ENCODE data around the gene ADAT2.
"Not testable (repeated sequence)": the region's sequence is repeated elsewhere in the genome, so short reads cannot be mapped to it uniquely, and the experiment has no call there.

The ADAT2 gene

DNA sequence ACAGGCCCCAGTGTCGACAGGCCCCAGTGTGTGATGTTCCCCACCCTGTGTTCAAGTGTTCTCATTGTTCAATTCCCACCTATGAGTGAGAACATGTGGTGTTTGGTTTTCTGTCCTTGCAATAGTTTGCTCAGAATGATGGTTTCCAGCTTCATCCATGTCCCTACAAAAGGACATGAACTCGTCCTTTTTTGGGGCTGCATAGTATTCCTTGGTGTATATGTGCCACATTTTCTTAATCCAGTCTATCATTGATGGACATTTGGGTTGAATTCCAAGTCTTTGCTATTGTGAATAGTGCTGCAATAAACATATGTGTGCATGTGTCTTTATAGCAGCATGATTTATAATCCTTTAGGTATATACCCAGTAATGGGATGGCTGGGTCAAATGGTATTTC, 18.3 kb upstream of the ADAT2 start:
- H3K27ac ChIP-seq (ENCODE audit: low read depth, low read length); H3K4me3 ChIP-seq (ENCODE audit: low read depth, low read length); H3K4me1 ChIP-seq (ENCODE audit: control insufficient read depth, insufficient read depth, low read length, unreplicated experiment); H3K79me2 ChIP-seq (ENCODE audit: control insufficient read depth, insufficient read depth, low read length, unreplicated experiment); H2AFZ ChIP-seq (ENCODE audit: low read length, unreplicated experiment); H3K36me3 ChIP-seq (ENCODE audit: insufficient read depth, low read length); H3K27me3 ChIP-seq (ENCODE audit: insufficient read depth, low read length): not testable (repeated sequence)

DNA sequence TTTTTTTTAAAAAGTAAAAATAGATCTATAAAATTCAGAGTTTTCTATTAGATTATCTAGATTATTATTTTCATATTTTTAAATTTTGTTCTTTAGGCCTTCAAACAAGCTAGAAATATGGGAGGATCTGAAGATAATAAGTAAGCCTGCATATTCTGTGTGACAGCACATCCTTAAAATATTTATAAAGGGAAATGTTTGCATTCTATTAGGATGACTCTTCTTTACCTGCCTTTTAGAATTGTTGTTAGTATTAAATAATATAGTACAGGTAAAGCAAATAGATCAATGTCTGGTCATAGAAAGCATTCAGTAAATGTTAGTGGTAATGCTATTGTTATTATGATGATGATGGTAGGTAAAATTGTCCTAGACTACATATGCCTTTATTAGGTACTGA, 17.5 kb upstream of the ADAT2 start:
- no peaks in the 10 kb centered on the region for H3K27me3 ChIP-seq (ENCODE audit: insufficient read depth, low read length)
- H3K4me3 ChIP-seq (ENCODE audit: low read depth, low read length): no peak overlapping the region
- H3K36me3 ChIP-seq (ENCODE audit: insufficient read depth, low read length): peaks cover 11% of the 10 kb centered on the region
- no peak overlapping the region for H2AFZ ChIP-seq (ENCODE audit: low read length, unreplicated experiment)
- no peaks in the 10 kb centered on the region for H3K4me1 ChIP-seq (ENCODE audit: control insufficient read depth, insufficient read depth, low read length, unreplicated experiment)
- H3K27ac ChIP-seq (ENCODE audit: low read depth, low read length): no peak overlapping the region
- no peaks in the 10 kb centered on the region for H3K79me2 ChIP-seq (ENCODE audit: control insufficient read depth, insufficient read depth, low read length, unreplicated experiment)

- Histone ChIP-seq H2AFZ (ENCODE audit: low read length, unreplicated experiment) (no peak overlapping the region), H3K4me1 (ENCODE audit: control insufficient read depth, insufficient read depth, low read length, unreplicated experiment) (no peaks in the 10 kb centered on the region), H3K27me3 (ENCODE audit: insufficient read depth, low read length) (no peaks in the 10 kb centered on the region), H3K36me3 (ENCODE audit: insufficient read depth, low read length) (peaks cover 3% of the 10 kb centered on the region; the same call in 1 of the 2 replicates), H3K79me2 (ENCODE audit: control insufficient read depth, insufficient read depth, low read length, unreplicated experiment) (no peaks in the 10 kb centered on the region), H3K27ac (ENCODE audit: low read depth, low read length) (no peak overlapping the region), H3K4me3 (ENCODE audit: low read depth, low read length) (no peak overlapping the region)
These were observed 15.1 kb upstream of the ADAT2 start for GRCh38 chr6:143465546-143465945.

DNA sequence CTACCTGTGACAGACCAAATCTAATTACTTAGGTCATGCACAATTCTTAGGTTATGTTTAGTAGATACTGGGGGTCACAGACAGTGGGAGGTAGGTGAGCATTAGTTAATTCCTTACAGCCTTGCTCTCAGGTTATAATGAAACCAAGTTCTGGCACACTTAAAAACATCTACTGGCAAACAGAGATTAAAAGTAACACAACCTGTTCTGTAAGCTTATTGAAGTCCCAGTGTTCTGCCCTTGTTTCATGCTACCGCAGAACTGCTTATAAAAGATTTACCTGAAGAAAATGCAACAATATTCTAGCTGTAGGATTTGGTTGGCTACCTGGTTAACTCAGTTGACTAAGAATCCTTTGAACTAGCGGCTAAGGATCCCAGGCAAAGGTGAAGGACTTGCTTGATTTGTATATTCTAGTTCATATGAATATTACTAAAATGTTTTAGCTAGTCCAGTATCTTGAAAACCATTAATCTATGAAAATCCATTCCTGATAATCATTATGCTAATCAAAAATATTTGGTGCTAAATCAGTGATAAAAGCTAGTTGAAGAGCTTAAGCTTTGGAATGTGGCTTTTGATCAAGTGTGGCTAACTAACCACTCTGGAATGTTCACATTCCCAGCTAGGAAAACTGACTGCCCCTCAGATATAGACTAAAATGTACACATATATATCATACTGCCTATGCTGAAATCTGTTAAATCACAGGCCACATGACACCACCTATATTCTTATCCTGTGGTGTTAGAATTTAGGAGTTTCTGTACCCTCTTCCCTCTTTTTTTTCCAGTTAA, 7.3 kb upstream of the ADAT2 start:
- H3K4me3 ChIP-seq (ENCODE audit: low read depth, low read length): no peak overlapping the region
- peaks cover 11% of the 10 kb centered on the region for H3K79me2 ChIP-seq (ENCODE audit: control insufficient read depth, insufficient read depth, low read length, unreplicated experiment)
- no peak overlapping the region for H3K27ac ChIP-seq (ENCODE audit: low read depth, low read length)

DNA sequence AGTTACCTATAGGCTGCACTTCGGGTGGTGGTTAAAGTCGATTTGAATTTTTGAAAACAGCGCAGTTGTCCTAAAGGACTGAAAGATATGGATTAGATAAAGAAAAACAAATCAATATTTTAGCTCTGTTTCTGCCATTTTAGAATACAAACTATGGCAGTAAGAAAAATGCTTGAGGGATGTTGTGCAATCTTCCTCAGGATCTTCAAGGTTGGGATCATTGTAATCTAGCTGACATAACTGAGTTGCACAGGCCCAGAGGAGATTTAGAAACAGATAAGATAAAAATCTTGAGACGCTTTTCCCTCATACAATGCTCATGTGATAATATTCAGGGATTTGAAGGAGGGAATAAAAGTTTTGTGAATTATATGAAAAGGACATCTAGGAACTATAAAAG, 1.0 kb upstream of the ADAT2 start:
- peaks cover 35% of the 10 kb centered on the region for H3K79me2 ChIP-seq (ENCODE audit: control insufficient read depth, insufficient read depth, low read length, unreplicated experiment)
- H3K27me3 ChIP-seq (ENCODE audit: insufficient read depth, low read length): no peaks in the 10 kb centered on the region
- H2AFZ ChIP-seq (ENCODE audit: low read length, unreplicated experiment): peak overlapping the region; percentile 87
- H3K4me3 ChIP-seq (ENCODE audit: low read depth, low read length): peak overlapping the region; percentile 91
- no peaks in the 10 kb centered on the region for H3K36me3 ChIP-seq (ENCODE audit: insufficient read depth, low read length)
- no peak overlapping the region for H3K27ac ChIP-seq (ENCODE audit: low read depth, low read length)
- peaks cover 14% of the 10 kb centered on the region for H3K4me1 ChIP-seq (ENCODE audit: control insufficient read depth, insufficient read depth, low read length, unreplicated experiment)

More for the DNA sequence above, 7.3 kb upstream of the ADAT2 start:
- Histone ChIP-seq H3K27me3 (ENCODE audit: insufficient read depth, low read length) (no peaks in the 10 kb centered on the region), H3K4me1 (ENCODE audit: control insufficient read depth, insufficient read depth, low read length, unreplicated experiment) (peaks cover 18% of the 10 kb centered on the region), H3K36me3 (ENCODE audit: insufficient read depth, low read length) (no peaks in the 10 kb centered on the region), H2AFZ (ENCODE audit: low read length, unreplicated experiment) (no peak overlapping the region)

DNA sequence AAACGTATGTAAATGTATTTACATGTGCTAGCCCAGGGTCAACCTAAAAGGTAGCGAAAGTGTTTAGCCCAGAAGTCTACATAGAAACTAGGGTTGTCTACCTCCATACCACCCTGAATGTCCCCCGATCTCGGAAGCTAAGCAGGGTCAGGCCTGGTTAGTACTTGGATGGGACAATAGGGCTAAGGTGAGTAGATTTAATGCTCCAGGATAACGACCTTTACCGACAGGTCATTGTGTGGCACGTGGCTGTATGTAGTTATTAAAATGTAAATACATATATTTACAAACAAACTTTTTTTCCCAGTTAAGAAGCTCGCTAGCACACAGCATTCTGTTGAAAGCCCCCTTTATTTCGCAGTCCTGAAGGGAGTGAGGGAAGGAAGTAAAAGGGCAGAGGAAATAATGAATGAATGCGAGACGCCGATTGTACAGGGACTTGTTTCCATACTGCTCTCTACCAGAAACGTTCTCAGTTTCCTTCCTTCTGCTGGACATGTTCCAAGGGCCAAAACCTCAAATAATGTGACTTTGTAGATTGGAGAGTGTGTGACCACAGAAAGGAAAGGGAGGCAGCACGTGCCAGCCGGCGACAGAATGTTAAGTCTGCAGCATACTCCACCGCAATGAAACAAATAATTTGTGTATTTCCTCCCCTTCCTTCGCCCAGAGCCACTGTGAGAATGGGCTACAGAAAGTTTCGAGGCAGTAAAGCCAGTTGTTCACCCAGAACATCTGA, 612 bp downstream of the ADAT2 start:
- Histone ChIP-seq H3K79me2 (ENCODE audit: control insufficient read depth, insufficient read depth, low read length, unreplicated experiment) (peaks cover 41% of the 10 kb centered on the region), H3K27ac (ENCODE audit: low read depth, low read length) (peak overlapping the region; percentile 44), H3K27me3 (ENCODE audit: insufficient read depth, low read length) (no peaks in the 10 kb centered on the region), H2AFZ (ENCODE audit: low read length, unreplicated experiment) (peak overlapping the region; percentile 98), H3K4me3 (ENCODE audit: low read depth, low read length) (peak overlapping the region; percentile 91), H3K4me1 (ENCODE audit: control insufficient read depth, insufficient read depth, low read length, unreplicated experiment) (peaks cover 14% of the 10 kb centered on the region), H3K36me3 (ENCODE audit: insufficient read depth, low read length) (no peaks in the 10 kb centered on the region)

DNA sequence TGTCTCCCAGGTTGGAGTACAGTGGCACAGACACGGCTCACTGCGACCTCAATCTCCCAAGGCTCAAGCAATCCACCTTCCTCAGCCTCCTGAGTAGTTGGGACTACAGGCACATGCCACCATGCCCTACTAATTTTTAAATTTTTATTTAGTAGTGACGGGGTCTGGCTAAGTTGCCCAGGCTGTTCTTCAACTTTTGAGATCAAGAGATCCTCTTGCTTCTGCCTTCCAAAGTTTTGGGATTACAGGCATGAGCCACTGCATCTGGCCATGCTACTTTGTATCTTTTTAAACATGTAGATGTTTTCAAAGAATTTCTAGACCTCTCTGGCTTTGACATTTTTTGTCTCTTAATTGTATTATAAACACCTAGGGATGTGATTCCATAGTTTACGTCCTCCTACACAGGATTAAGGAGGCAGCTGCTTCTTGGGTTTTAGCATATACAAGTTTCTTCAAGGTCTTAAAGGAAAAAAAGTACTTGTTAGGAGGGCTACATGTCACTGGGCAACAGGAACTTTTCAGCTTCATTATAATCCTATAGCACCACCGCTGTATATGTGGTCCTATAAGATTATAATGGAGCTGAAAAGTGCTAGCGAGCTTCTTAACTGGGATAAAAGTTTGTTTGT, 1.3 kb downstream of the ADAT2 start:
- Histone ChIP-seq H3K4me1 (ENCODE audit: control insufficient read depth, insufficient read depth, low read length, unreplicated experiment) (peaks cover 14% of the 10 kb centered on the region), H3K79me2 (ENCODE audit: control insufficient read depth, insufficient read depth, low read length, unreplicated experiment) (peaks cover 41% of the 10 kb centered on the region), H2AFZ (ENCODE audit: low read length, unreplicated experiment) (peak overlapping the region; percentile 98), H3K27me3 (ENCODE audit: insufficient read depth, low read length) (no peaks in the 10 kb centered on the region), H3K27ac (ENCODE audit: low read depth, low read length) (peak overlapping the region; percentile 44; the same call in 1 of the 2 replicates), H3K4me3 (ENCODE audit: low read depth, low read length) (peak overlapping the region; percentile 91), H3K36me3 (ENCODE audit: insufficient read depth, low read length) (no peaks in the 10 kb centered on the region)

GRCh38 chr6:143447865-143448264, 2.6 kb downstream of the ADAT2 start:
- not testable (repeated sequence) for H3K4me3 ChIP-seq (ENCODE audit: low read depth, low read length); H3K36me3 ChIP-seq (ENCODE audit: insufficient read depth, low read length); H3K27ac ChIP-seq (ENCODE audit: low read depth, low read length); H2AFZ ChIP-seq (ENCODE audit: low read length, unreplicated experiment); H3K27me3 ChIP-seq (ENCODE audit: insufficient read depth, low read length)
- H3K4me1 ChIP-seq (ENCODE audit: control insufficient read depth, insufficient read depth, low read length, unreplicated experiment): peaks cover 10% of the 10 kb centered on the region
- peaks cover 37% of the 10 kb centered on the region for H3K79me2 ChIP-seq (ENCODE audit: control insufficient read depth, insufficient read depth, low read length, unreplicated experiment)

GRCh38 chr6:143443096-143443495, 7.4 kb downstream of the ADAT2 start:
- Histone ChIP-seq H3K27me3 (ENCODE audit: insufficient read depth, low read length) (no peaks in the 10 kb centered on the region), H3K27ac (ENCODE audit: low read depth, low read length) (no peak overlapping the region), H3K4me3 (ENCODE audit: low read depth, low read length) (no peak overlapping the region), H3K36me3 (ENCODE audit: insufficient read depth, low read length) (0 out of 2 replicates have a peak, but pooled peaks cover 16% of the 10 kb centered on the region), H2AFZ (ENCODE audit: low read length, unreplicated experiment) (no peak overlapping the region), H3K4me1 (ENCODE audit: control insufficient read depth, insufficient read depth, low read length, unreplicated experiment) (peaks cover 5% of the 10 kb centered on the region), H3K79me2 (ENCODE audit: control insufficient read depth, insufficient read depth, low read length, unreplicated experiment) (peaks cover 11% of the 10 kb centered on the region)

- Histone ChIP-seq H3K27ac (ENCODE audit: low read depth, low read length) (peak overlapping the region; percentile 16; the same call in 1 of the 2 replicates), H3K27me3 (ENCODE audit: insufficient read depth, low read length) (no peaks in the 10 kb centered on the region), H3K79me2 (ENCODE audit: control insufficient read depth, insufficient read depth, low read length, unreplicated experiment) (peaks cover 10% of the 10 kb centered on the region), H3K36me3 (ENCODE audit: insufficient read depth, low read length) (0 out of 2 replicates have a peak, but pooled peaks cover 16% of the 10 kb centered on the region), H3K4me1 (ENCODE audit: control insufficient read depth, insufficient read depth, low read length, unreplicated experiment) (peaks cover 5% of the 10 kb centered on the region), H2AFZ (ENCODE audit: low read length, unreplicated experiment) (no peak overlapping the region), H3K4me3 (ENCODE audit: low read depth, low read length) (no peak overlapping the region)
These were observed 8.6 kb downstream of the ADAT2 start for GRCh38 chr6:143441680-143442545.

Measured in ACC112 (cell line).